Panc1 (cell line): ENCODE measurements around the gene CHST11. TPM values are rescaled to one million over a fixed set of nuclear protein-coding genes. Genes with fewer than 3 reads are reported as not detected.

Experiments used
- ATAC-seq: fragments of 200-7000 bp; cut with Tn5 transposase; 2 replicates; pipeline ENCODE4 v1.9.1; 2020; ENCODE audit warnings: mild to moderate bottlenecking, moderate library complexity
- BruUV-seq: library from RNA; stranded (reverse); fragments of 400-500 nt; replicated peaks from 2 replicates; lab custom pipeline; 2021; lab: Mats Ljungman, UMichigan
- CTCF ChIA-PET: fragments of 300-600 bp; sonication (Branson Sonifier 250); formaldehyde crosslinking; loops from one replicate; lab custom pipeline; 2022; ENCODE audit warnings: antibody characterized with exemption; lab: Charles Lee
- POLR2A ChIA-PET: fragments of 300-600 bp; sonication (Branson Sonifier 250); formaldehyde crosslinking; loops from one replicate; lab custom pipeline; 2022; ENCODE audit warnings: antibody characterized with exemption; lab: Charles Lee
- DNase-seq: peaks from one replicate; pipeline ENCODE4 v3.0.0-alpha.2; 2010; ENCODE audit warnings: low read depth, low spot score
- H3K27ac ChIP-seq: 2 replicates; pipeline ENCODE4 v1.5.1; 2011; ENCODE audit warnings: mild to moderate bottlenecking, low read length, inconsistent platforms
- H3K27me3 ChIP-seq: fragments of 200-500 bp; sonication (Bioruptor generic); 2 replicates; pipeline ENCODE4 v1.6.0; 2014; ENCODE audit warnings: low read length, inconsistent platforms; ENCODE audit not compliant: control insufficient read depth, insufficient read depth
- H3K36me3 ChIP-seq: fragments of 200-500 bp; sonication (Bioruptor generic); 2 replicates; pipeline ENCODE4 v1.5.1; 2014; ENCODE audit warnings: inconsistent platforms, mild to moderate bottlenecking, low read length, moderate library complexity; ENCODE audit not compliant: control insufficient read depth, insufficient read depth
- H3K4me1 ChIP-seq: 2 replicates; pipeline ENCODE4 v1.5.1; 2011; ENCODE audit warnings: inconsistent platforms, mild to moderate bottlenecking, low read length, moderate library complexity; ENCODE audit not compliant: control insufficient read depth, insufficient read depth
- H3K4me3 ChIP-seq, 2 experiments: 2 replicates each; pipeline ENCODE4 v1.5.1; 2011 to 2012; ENCODE audit warnings: low read depth in 2 of 2, low read length in 2 of 2, mild to moderate bottlenecking in 2 of 2, inconsistent platforms in 1 of 2, moderate library complexity in 1 of 2
- H3K9me3 ChIP-seq: fragments of 200-500 bp; sonication (Bioruptor generic); 2 replicates; pipeline ENCODE4 v1.5.1; 2014; ENCODE audit warnings: low read depth, mild to moderate bottlenecking, inconsistent platforms, low read length, moderate library complexity; ENCODE audit not compliant: control insufficient read depth, insufficient read depth
- POLR2AphosphoS5 ChIP-seq: IDR thresholded peaks from 2 replicates; pipeline ENCODE4 v1.6.1; 2012; ENCODE audit warnings: mild to moderate bottlenecking, low read depth, low read length, moderate library complexity
- SIN3A ChIP-seq: IDR thresholded peaks from 2 replicates; pipeline ENCODE4 v1.6.1; 2012; ENCODE audit warnings: low read depth, mild to moderate bottlenecking, low read length, moderate library complexity, borderline replicate concordance; ENCODE audit not compliant: insufficient read depth
- TCF7L2 ChIP-seq: IDR thresholded peaks from 2 replicates; pipeline ENCODE4 v1.6.1; 2011; ENCODE audit warnings: mild to moderate bottlenecking, low read depth, low read length, inconsistent platforms
- in situ Hi-C: cut with HindIII; loops from 2 replicates; pipeline ENCODE4 v1.10.0; 2016; ENCODE audit warnings: low sequenced_read_pairs, low pct_unique_long_range_greater_than_20kb
- intact Hi-C: fragments of 100-400 bp; cut with micrococcal nuclease; formaldehyde crosslinking; loops from one replicate; pipeline ENCODE4 v1.10.0; 2022; ENCODE audit not compliant: unreplicated experiment
- total RNA-seq: library from RNA; stranded (reverse); gene quantifications from one replicate; pipeline ENCODE4 v1.2.1, GENCODE V29; 2021; ENCODE audit not compliant: unreplicated experiment
- TF ChIP-seq, protein P1 (sequence below): fragments of 450-650 bp; IDR thresholded peaks from 2 replicates; pipeline ENCODE4 v1.5.1; 2017; ENCODE audit warnings: mild to moderate bottlenecking
- TF ChIP-seq, protein P2 (sequence below), 2 experiments: IDR thresholded peaks; 2 replicates each; pipeline ENCODE4 v1.6.1; 2011 to 2012; ENCODE audit warnings: low read depth in 2 of 2, control low read depth in 1 of 2, low read length in 1 of 2, mild to moderate bottlenecking in 1 of 2, moderate library complexity in 1 of 2; ENCODE audit not compliant: insufficient read depth in 1 of 2

CHST11 gene
- total RNA-seq, 1 experiment from 2014 or later, result 11.4 TPM

DNA sequence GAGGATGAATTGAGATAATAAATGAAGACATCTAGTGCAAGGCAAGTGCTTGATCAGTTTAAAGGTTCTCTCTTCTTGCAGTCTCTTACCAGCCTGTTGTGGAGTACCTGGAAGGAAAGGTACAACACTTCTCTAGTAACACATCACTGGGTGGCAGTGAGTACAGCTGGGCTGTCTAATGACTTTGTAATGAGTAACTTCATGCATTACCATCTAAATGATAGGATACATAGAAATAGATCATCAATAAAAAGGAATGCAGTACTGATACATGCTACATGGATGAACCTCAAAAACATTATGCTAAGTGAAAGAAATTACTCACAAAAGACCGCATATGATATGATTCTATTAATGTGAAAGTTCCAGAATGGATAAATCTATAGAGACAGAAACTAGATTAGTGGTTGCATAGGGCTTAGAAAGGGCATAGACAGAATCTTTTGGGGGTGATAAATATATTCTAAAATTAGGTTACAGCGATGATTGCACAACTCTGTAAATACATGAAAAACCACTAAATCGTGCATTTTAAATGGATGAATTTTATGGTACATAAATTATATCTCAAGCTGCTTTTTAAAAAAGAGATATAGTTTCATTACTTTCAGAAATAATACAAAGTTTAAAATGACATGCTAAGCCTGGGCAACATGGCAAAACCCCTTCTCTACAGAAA lies 224.4 kb downstream of the CHST11 start:
- ChIA-PET POLR2A (no interaction called here), CTCF (interaction anchor here (0.8 kb wide), 1 partner anchor 109 kb away, joined by 7 read pairs; no protein-coding TSS in a partner anchor)
- no peak for DNase-seq
- ATAC-seq, result no peak
- intact Hi-C loops, result no loop called here
- Histone ChIP-seq H3K27ac (no peak overlapping the region), H3K9me3 (no peaks in the 10 kb centered on the region), H3K36me3 (no peaks in the 10 kb centered on the region), H3K4me3 (no peak overlapping the region), H3K27me3 (no peaks in the 10 kb centered on the region), H3K4me1 (no peaks in the 10 kb centered on the region)
- TF ChIP-seq, protein P1, sequence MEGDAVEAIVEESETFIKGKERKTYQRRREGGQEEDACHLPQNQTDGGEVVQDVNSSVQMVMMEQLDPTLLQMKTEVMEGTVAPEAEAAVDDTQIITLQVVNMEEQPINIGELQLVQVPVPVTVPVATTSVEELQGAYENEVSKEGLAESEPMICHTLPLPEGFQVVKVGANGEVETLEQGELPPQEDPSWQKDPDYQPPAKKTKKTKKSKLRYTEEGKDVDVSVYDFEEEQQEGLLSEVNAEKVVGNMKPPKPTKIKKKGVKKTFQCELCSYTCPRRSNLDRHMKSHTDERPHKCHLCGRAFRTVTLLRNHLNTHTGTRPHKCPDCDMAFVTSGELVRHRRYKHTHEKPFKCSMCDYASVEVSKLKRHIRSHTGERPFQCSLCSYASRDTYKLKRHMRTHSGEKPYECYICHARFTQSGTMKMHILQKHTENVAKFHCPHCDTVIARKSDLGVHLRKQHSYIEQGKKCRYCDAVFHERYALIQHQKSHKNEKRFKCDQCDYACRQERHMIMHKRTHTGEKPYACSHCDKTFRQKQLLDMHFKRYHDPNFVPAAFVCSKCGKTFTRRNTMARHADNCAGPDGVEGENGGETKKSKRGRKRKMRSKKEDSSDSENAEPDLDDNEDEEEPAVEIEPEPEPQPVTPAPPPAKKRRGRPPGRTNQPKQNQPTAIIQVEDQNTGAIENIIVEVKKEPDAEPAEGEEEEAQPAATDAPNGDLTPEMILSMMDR, result no peak
- in situ Hi-C loops, result no loop called here
- BruUV-seq, result no TSS peak

DNA sequence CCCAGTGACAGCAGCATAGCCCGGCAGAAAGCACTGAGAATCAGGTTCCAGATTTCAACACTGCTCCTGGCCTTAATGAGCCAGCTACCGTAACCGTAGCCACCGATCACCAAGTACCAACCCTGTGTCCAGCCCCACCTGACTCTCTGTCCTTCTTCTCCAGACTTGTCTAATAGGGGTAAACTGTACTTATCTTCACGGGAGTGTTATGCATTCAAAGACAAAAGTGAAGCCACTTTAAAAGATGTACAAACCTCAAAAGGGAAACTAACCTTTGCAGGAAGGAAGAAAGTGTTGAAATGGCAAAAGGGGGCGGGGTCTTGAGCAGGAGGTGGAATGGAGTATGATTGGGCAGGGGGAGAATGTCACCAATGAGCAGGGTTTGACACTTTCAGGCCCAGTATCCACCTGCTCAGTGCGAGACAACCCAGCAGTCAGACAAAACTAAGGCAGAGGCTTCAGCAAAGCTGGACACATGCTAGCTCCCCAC lies 226.1 kb downstream of the CHST11 start:
- ChIA-PET POLR2A (no interaction called here), CTCF (no interaction called here)
- in situ Hi-C loops (no loop called here), intact Hi-C loops (no loop called here)
- Histone ChIP-seq H3K4me1 (no peaks in the 10 kb centered on the region), H3K27ac (no peak overlapping the region), H3K27me3 (no peaks in the 10 kb centered on the region), H3K4me3 (no peak overlapping the region), H3K9me3 (no peaks in the 10 kb centered on the region), H3K36me3 (no peaks in the 10 kb centered on the region)
- TF ChIP-seq TCF7L2, result no peak
- TF ChIP-seq, protein P2, sequence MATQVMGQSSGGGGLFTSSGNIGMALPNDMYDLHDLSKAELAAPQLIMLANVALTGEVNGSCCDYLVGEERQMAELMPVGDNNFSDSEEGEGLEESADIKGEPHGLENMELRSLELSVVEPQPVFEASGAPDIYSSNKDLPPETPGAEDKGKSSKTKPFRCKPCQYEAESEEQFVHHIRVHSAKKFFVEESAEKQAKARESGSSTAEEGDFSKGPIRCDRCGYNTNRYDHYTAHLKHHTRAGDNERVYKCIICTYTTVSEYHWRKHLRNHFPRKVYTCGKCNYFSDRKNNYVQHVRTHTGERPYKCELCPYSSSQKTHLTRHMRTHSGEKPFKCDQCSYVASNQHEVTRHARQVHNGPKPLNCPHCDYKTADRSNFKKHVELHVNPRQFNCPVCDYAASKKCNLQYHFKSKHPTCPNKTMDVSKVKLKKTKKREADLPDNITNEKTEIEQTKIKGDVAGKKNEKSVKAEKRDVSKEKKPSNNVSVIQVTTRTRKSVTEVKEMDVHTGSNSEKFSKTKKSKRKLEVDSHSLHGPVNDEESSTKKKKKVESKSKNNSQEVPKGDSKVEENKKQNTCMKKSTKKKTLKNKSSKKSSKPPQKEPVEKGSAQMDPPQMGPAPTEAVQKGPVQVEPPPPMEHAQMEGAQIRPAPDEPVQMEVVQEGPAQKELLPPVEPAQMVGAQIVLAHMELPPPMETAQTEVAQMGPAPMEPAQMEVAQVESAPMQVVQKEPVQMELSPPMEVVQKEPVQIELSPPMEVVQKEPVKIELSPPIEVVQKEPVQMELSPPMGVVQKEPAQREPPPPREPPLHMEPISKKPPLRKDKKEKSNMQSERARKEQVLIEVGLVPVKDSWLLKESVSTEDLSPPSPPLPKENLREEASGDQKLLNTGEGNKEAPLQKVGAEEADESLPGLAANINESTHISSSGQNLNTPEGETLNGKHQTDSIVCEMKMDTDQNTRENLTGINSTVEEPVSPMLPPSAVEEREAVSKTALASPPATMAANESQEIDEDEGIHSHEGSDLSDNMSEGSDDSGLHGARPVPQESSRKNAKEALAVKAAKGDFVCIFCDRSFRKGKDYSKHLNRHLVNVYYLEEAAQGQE (IDR thresholded peaks at IDR 0.05; ENCODE audit: insufficient read depth in 1 of 2, low read depth in 2 of 2, low read length in 1 of 2), result no peak
- TF ChIP-seq, protein P1, result no peak
- TF ChIP-seq POLR2AphosphoS5, result no peak
- no peak for TF ChIP-seq SIN3A
- no peak for DNase-seq
- ATAC-seq, result no peak
- no TSS peak for BruUV-seq
